HepG2 (cell line): Measurements from ENCODE around the gene NLRC5. TPM values are rescaled to one million over a fixed set of nuclear protein-coding genes. Genes with fewer than 3 reads are reported as not detected.

Experiments
- ADNP ChIP-seq: sonication (generic); formaldehyde crosslinking; IDR thresholded peaks from 2 replicates; pipeline ENCODE4 v1.4.0; 2020; ENCODE audit warnings: missing genetic modification reagents
- BORCS8-MEF2B ChIP-seq: sonication (generic); formaldehyde crosslinking; IDR thresholded peaks from 2 replicates; pipeline ENCODE4 v1.8.0; 2022; ENCODE audit warnings: mild to moderate bottlenecking, missing genetic modification reagents
- BRD4 ChIP-seq: sonication (generic); formaldehyde crosslinking; IDR thresholded peaks from 2 replicates; pipeline ENCODE4 v1.4.0; 2020; ENCODE audit warnings: missing genetic modification reagents
- CAMTA2 ChIP-seq: sonication (generic); formaldehyde crosslinking; IDR thresholded peaks from 2 replicates; pipeline ENCODE4 v1.4.0; 2020; ENCODE audit warnings: mild to moderate bottlenecking, missing genetic modification reagents, borderline replicate concordance
- DPF2 ChIP-seq: sonication (generic); formaldehyde crosslinking; IDR thresholded peaks from 2 replicates; pipeline ENCODE4 v1.4.0; 2020; ENCODE audit warnings: mild to moderate bottlenecking, low read depth, missing genetic modification reagents, borderline replicate concordance
- HDAC2 ChIP-seq: sonication (generic); formaldehyde crosslinking; IDR thresholded peaks from 2 replicates; pipeline ENCODE4 v1.4.0; 2020; ENCODE audit warnings: missing genetic modification reagents
- MXI1 ChIP-seq: IDR thresholded peaks from 3 replicates; pipeline ENCODE4 v1.6.1; 2012; ENCODE audit warnings: low read depth, low read length, inconsistent platforms, borderline replicate concordance
- NCOA2 ChIP-seq: sonication (generic); formaldehyde crosslinking; IDR thresholded peaks from 2 replicates; pipeline ENCODE4 v1.8.0; 2022; ENCODE audit warnings: inconsistent platforms
- NFIB ChIP-seq: sonication (generic); formaldehyde crosslinking; IDR thresholded peaks from 2 replicates; pipeline ENCODE4 v1.9.0; 2021; ENCODE audit warnings: missing genetic modification reagents, mild to moderate bottlenecking, borderline replicate concordance
- NFKBIZ ChIP-seq: IDR thresholded peaks from 2 replicates; pipeline ENCODE4 v1.6.1; 2018; ENCODE audit warnings: missing genetic modification reagents, missing compliant biosample characterization
- NR2C2 ChIP-seq: sonication (generic); formaldehyde crosslinking; IDR thresholded peaks from 2 replicates; pipeline ENCODE4 v1.4.0; 2020; ENCODE audit warnings: missing genetic modification reagents, mild to moderate bottlenecking, moderate library complexity, borderline replicate concordance
- POLR2AphosphoS2 ChIP-seq: IDR thresholded peaks from 2 replicates; pipeline ENCODE4 v1.6.1; 2011; ENCODE audit warnings: low read depth, low read length, improper control_type of control experiment
- SMAD3 ChIP-seq: sonication (generic); formaldehyde crosslinking; IDR thresholded peaks from 2 replicates; pipeline ENCODE4 v1.4.0; 2020; ENCODE audit warnings: missing genetic modification reagents
- SNAPC4 ChIP-seq: sonication (generic); formaldehyde crosslinking; IDR thresholded peaks from 2 replicates; pipeline ENCODE4 v1.4.0; 2020; ENCODE audit warnings: mild to moderate bottlenecking, missing genetic modification reagents
- TBL1XR1 ChIP-seq: fragments of 150-350 bp; IDR thresholded peaks from 2 replicates; pipeline ENCODE4 v1.6.1; 2014; ENCODE audit warnings: borderline replicate concordance, low read length; ENCODE audit not compliant: partially characterized antibody
- TEAD2 ChIP-seq: sonication (generic); formaldehyde crosslinking; IDR thresholded peaks from 2 replicates; pipeline ENCODE4 v1.9.0; 2021; ENCODE audit warnings: missing genetic modification reagents
- XRCC5 ChIP-seq: fragments of 200-400 bp; formaldehyde crosslinking; optimal IDR thresholded peaks from 2 replicates; pipeline ENCODE3; 2017; ENCODE audit warnings: mild to moderate bottlenecking, low read length
- ZC3H13 ChIP-seq: sonication (generic); formaldehyde crosslinking; IDR thresholded peaks from 2 replicates; pipeline ENCODE4 v1.8.1; 2023; ENCODE audit warnings: mild to moderate bottlenecking, missing genetic modification reagents, moderate library complexity
- ZNF260 ChIP-seq: sonication (generic); formaldehyde crosslinking; IDR thresholded peaks from 2 replicates; pipeline ENCODE4 v1.4.0; 2020; ENCODE audit warnings: missing genetic modification reagents, low read depth, mild to moderate bottlenecking, borderline replicate concordance
- ZNF282 ChIP-seq: fragments of 450-650 bp; IDR thresholded peaks from 2 replicates; pipeline ENCODE4 v1.6.1; 2018; ENCODE audit not compliant: partially characterized antibody
- ZNF674 ChIP-seq: sonication (generic); formaldehyde crosslinking; IDR thresholded peaks from 2 replicates; pipeline ENCODE4 v1.5.0; 2020; ENCODE audit warnings: low read depth, mild to moderate bottlenecking, missing genetic modification reagents
- ZSCAN29 ChIP-seq: sonication (generic); formaldehyde crosslinking; conservative IDR thresholded peaks from 2 replicates; pipeline ENCODE4 v1.4.0; 2020; ENCODE audit warnings: mild to moderate bottlenecking, missing genetic modification reagents
- polyA plus RNA-seq, 8 experiments: library from polyadenylated mRNA; depleted of rRNA in 3 of 8; stranded (reverse) in 7 of 8; unstranded in 1 of 8; fragments of >200 nt; fragmentation: Illumina TruSeq in 4 of 8; extraction: Trizol in 4 of 8; gene quantifications; 2 replicates each; pipeline versions ENCODE4 v1.2.1 to v1.2.3, GENCODE V29; 2011 to 2016; ENCODE audit warnings: low read depth in 4 of 8, missing spikeins in 1 of 8, mixed read lengths in 1 of 8; ENCODE audit not compliant: insufficient read depth in 1 of 8
- total RNA-seq, 5 experiments: library from RNA; depleted of rRNA; stranded (reverse); fragments of >200 nt; fragmentation: Illumina TruSeq; extraction: Trizol; gene quantifications; 2 replicates each; pipeline ENCODE4 v1.2.3, GENCODE V29; 2016; ENCODE audit warnings: low read depth in 1 of 5
- TF ChIP-seq, protein P1 (sequence below): sonication (generic); formaldehyde crosslinking; IDR thresholded peaks from 2 replicates; pipeline ENCODE4 v1.4.0; 2020; ENCODE audit warnings: missing genetic modification reagents

NLRC5 gene
- total and polyA plus RNA-seq, 2 of the 13 experiments (the other 11 are each of a cell fraction or from before 2014, with no cell fraction given), result 6.3 to 12.7 TPM

GRCh38 chr16:57091975-57092785, 102.8 kb downstream of the NLRC5 start, which contains the start of gene CPNE2 (continued):
- TF ChIP-seq NFIB (CRISPR knock-in tag) (no peak), CAMTA2 (CRISPR knock-in tag) (0 out of 2 replicates have a peak, but pooled peaks have one; percentile 7), NFKBIZ (no peak), ZNF674 (CRISPR knock-in tag) (no peak), NCOA2 (CRISPR knock-in tag) (no peak; the same call in 1 of the 2 replicates), SNAPC4 (CRISPR knock-in tag) (no peak), MXI1 (no peak), HDAC2 (no peak), ZC3H13 (no peak), TBL1XR1 (no peak), NR2C2 (CRISPR knock-in tag) (no peak), TEAD2 (CRISPR knock-in tag) (no peak), ADNP (no peak), ZSCAN29 (no peak), ZNF282 (no peak), XRCC5 (no peak), POLR2AphosphoS2 (no peak), BORCS8-MEF2B (CRISPR knock-in tag) (0 out of 2 replicates have a peak, but pooled peaks have one; percentile 17), SMAD3 (CRISPR knock-in tag) (no peak), DPF2 (CRISPR knock-in tag) (no peak), ZNF260 (CRISPR knock-in tag) (no peak), BRD4 (CRISPR knock-in tag) (no peak)
- TF ChIP-seq, protein P1, sequence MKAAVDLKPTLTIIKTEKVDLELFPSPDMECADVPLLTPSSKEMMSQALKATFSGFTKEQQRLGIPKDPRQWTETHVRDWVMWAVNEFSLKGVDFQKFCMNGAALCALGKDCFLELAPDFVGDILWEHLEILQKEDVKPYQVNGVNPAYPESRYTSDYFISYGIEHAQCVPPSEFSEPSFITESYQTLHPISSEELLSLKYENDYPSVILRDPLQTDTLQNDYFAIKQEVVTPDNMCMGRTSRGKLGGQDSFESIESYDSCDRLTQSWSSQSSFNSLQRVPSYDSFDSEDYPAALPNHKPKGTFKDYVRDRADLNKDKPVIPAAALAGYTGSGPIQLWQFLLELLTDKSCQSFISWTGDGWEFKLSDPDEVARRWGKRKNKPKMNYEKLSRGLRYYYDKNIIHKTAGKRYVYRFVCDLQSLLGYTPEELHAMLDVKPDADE (CRISPR knock-in tag), result no peak
